Mesothelial cell of epicardium (in vitro differentiated cells): ENCODE measurements around the gene EGFLAM. TPM values are rescaled to one million over a fixed set of nuclear protein-coding genes. Genes with fewer than 3 reads are reported as not detected.

Experiments
- DNase-seq, 2 experiments: peaks; one replicate each; pipeline ENCODE4 v3.0.0; 2021; ENCODE audit warnings: low spot score in 2 of 2; ENCODE audit not compliant: unreplicated experiment in 2 of 2
- H3K27ac Mint-ChIP-seq: 2 replicates; pipeline ENCODE4 v1.8.0; 2021; ENCODE audit warnings: mixed read lengths
- H3K27me3 Mint-ChIP-seq: 2 replicates; pipeline ENCODE4 v1.8.0; 2021; ENCODE audit warnings: low read depth, mixed read lengths
- H3K36me3 Mint-ChIP-seq: 2 replicates; pipeline ENCODE4 v1.8.0; 2021; ENCODE audit warnings: mixed read lengths
- H3K4me1 Mint-ChIP-seq: 2 replicates; pipeline ENCODE4 v1.8.0; 2021; ENCODE audit warnings: mixed read lengths
- H3K4me3 Mint-ChIP-seq: 2 replicates; pipeline ENCODE4 v1.8.0; 2021; ENCODE audit warnings: mild to moderate bottlenecking, moderate library complexity, mixed read lengths
- H3K9me3 Mint-ChIP-seq: 2 replicates; pipeline ENCODE4 v1.8.0; 2021; ENCODE audit warnings: mixed read lengths
- CTCF ChIP-seq: fragments of 200-600 bp; sonication (generic); IDR thresholded peaks from one replicate; pipeline ENCODE4 v1.5.0; 2021; ENCODE audit warnings: antibody characterized with exemption; ENCODE audit not compliant: unreplicated experiment
- total RNA-seq: library from RNA; stranded (reverse); gene quantifications from 3 replicates; pipeline ENCODE4 v1.2.1, GENCODE V29; 2021

The EGFLAM gene
- total RNA-seq, 1 donor from 2014 or later, result 6.8 TPM

- Mint-ChIP-seq H3K9me3 (peaks cover 14% of the 10 kb centered on the region), H3K27me3 (peaks cover 97% of the 10 kb centered on the region), H3K4me3 (peak overlapping the region; percentile 74), H3K36me3 (no peaks in the 10 kb centered on the region), H3K4me1 (peaks cover 16% of the 10 kb centered on the region), H3K27ac (no peak overlapping the region)
- TF ChIP-seq CTCF, result no peak
- DNase-seq, result no peak
These were observed 884 bp upstream of the EGFLAM start for GRCh38 chr5:38257308-38258041.

DNA sequence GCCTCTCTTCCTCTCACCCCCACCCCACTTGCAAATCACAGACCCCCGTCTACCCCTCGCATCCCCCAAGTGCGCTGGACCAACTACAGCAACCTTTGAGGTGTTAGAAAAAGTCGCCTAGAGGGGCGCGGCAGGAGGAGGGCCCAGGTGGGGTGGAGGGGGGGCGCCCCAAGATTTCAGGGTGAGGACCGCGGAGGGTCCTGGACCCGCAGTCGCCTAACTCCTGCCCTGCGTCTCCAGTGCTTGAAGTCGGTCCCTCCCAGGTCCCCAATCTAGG lies 379 bp upstream of the EGFLAM start:
- no peak for TF ChIP-seq CTCF
- Mint-ChIP-seq H3K36me3 (no peaks in the 10 kb centered on the region), H3K27me3 (peaks cover 96% of the 10 kb centered on the region), H3K4me1 (peaks cover 16% of the 10 kb centered on the region), H3K27ac (no peak overlapping the region), H3K4me3 (peak overlapping the region; percentile 74), H3K9me3 (peaks cover 9% of the 10 kb centered on the region)
- DNase-seq, result no peak

GRCh38 chr5:38259062-38259808 lies 876 bp downstream of the EGFLAM start:
- peaks cover 97% of the 10 kb centered on the region for H3K27me3 Mint-ChIP-seq
- no peaks in the 10 kb centered on the region for H3K36me3 Mint-ChIP-seq
- no peaks in the 10 kb centered on the region for H3K9me3 Mint-ChIP-seq
- peak overlapping the region; percentile 74 for H3K4me3 Mint-ChIP-seq
- H3K27ac Mint-ChIP-seq, result peak overlapping the region; percentile 14
- no peak for TF ChIP-seq CTCF
- H3K4me1 Mint-ChIP-seq, result peaks cover 16% of the 10 kb centered on the region
- DNase-seq, result no peak

GRCh38 chr5:38259809-38260160 lies 1.4 kb downstream of the EGFLAM start:
- no peak overlapping the region for H3K27ac Mint-ChIP-seq
- no peak for DNase-seq
- TF ChIP-seq CTCF, result no peak
- H3K4me1 Mint-ChIP-seq, result peaks cover 16% of the 10 kb centered on the region
- peaks cover 97% of the 10 kb centered on the region for H3K27me3 Mint-ChIP-seq
- H3K36me3 Mint-ChIP-seq, result no peaks in the 10 kb centered on the region
- no peaks in the 10 kb centered on the region for H3K9me3 Mint-ChIP-seq
- peak overlapping the region; percentile 74 for H3K4me3 Mint-ChIP-seq

DNA sequence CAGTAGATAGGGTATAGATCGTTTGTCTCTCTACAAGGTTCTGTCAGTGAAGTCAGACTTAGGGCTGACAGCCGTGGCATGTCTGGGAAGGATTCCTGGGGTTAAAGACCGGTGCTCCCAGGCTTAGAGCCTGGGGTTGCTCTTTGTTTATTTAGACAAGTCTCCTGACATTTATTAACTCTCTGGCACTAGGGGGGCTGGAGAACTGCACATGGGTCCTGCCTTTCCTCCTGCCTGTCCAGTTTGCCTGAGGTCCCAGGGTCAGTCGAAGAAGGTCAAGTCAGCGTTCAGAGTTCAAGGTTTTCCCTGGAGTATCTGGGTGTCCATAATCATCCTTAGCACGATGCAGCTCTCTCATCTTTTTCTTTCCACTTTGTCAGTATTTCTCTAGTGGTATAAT lies 5.6 kb downstream of the EGFLAM start:
- no peak overlapping the region for H3K27ac Mint-ChIP-seq
- no peaks in the 10 kb centered on the region for H3K36me3 Mint-ChIP-seq
- H3K27me3 Mint-ChIP-seq, result peaks cover 93% of the 10 kb centered on the region
- no peak for DNase-seq
- no peak overlapping the region for H3K4me3 Mint-ChIP-seq
- no peak for TF ChIP-seq CTCF
- peaks cover 3% of the 10 kb centered on the region for H3K4me1 Mint-ChIP-seq
- no peaks in the 10 kb centered on the region for H3K9me3 Mint-ChIP-seq
